H9 (cell line): ENCODE measurements around the gene LRFN2. TPM values are rescaled to one million over a fixed set of nuclear protein-coding genes. Genes with fewer than 3 reads are reported as not detected.

Source experiments
- DNase-seq: peaks from one replicate; pipeline ENCODE4 v3.0.0-alpha.2; 2017
- H2AFZ ChIP-seq: one replicate; pipeline ENCODE4 v1.6.1; 2013; ENCODE audit warnings: mild to moderate bottlenecking, low read length, control low read depth, moderate library complexity
- H2AK5ac ChIP-seq: 2 replicates; pipeline ENCODE4 v1.6.1; 2013; ENCODE audit warnings: low read length, control low read depth, mixed read lengths; ENCODE audit not compliant: insufficient read length
- H2BK120ac ChIP-seq: one replicate; pipeline ENCODE4 v1.6.1; 2013; ENCODE audit warnings: low read depth, mild to moderate bottlenecking, low read length, control low read depth, inconsistent platforms; ENCODE audit not compliant: poor library complexity, severe bottlenecking
- H2BK12ac ChIP-seq: 2 replicates; pipeline ENCODE4 v1.6.1; 2013; ENCODE audit warnings: low read length, control low read depth, mixed read lengths, low read depth; ENCODE audit not compliant: insufficient read length
- H2BK15ac ChIP-seq: 2 replicates; pipeline ENCODE4 v1.6.1; 2013; ENCODE audit warnings: low read depth, low read length, control low read depth
- H2BK20ac ChIP-seq: one replicate; pipeline ENCODE4 v1.6.1; 2013; ENCODE audit warnings: low read depth, mild to moderate bottlenecking, low read length, control low read depth, inconsistent platforms; ENCODE audit not compliant: poor library complexity, severe bottlenecking
- H2BK5ac ChIP-seq: 2 replicates; pipeline ENCODE4 v1.6.1; 2013; ENCODE audit warnings: low read length, control low read depth, mixed read lengths; ENCODE audit not compliant: insufficient read length
- H3K14ac ChIP-seq: 2 replicates; pipeline ENCODE4 v1.6.1; 2013; ENCODE audit warnings: low read length, control low read depth; ENCODE audit not compliant: insufficient read depth
- H3K18ac ChIP-seq: 2 replicates; pipeline ENCODE4 v1.6.1; 2013; ENCODE audit warnings: low read depth, mild to moderate bottlenecking, mixed read lengths, low read length, control low read depth; ENCODE audit not compliant: insufficient read length
- H3K23ac ChIP-seq: 2 replicates; pipeline ENCODE4 v1.6.1; 2013; ENCODE audit warnings: low read length, control low read depth, mixed read lengths, low read depth; ENCODE audit not compliant: insufficient read length
- H3K23me2 ChIP-seq: 2 replicates; pipeline ENCODE4 v1.6.1; 2013; ENCODE audit warnings: low read depth, mild to moderate bottlenecking, mixed read lengths, low read length, control low read depth; ENCODE audit not compliant: insufficient read length, poor library complexity, severe bottlenecking
- H3K27ac ChIP-seq: 2 replicates; pipeline ENCODE4 v1.5.1; 2013; ENCODE audit warnings: low read length, control low read depth, mixed read lengths, low read depth; ENCODE audit not compliant: insufficient read length
- H3K27me3 ChIP-seq: 2 replicates; pipeline ENCODE4 v1.6.1; 2013; ENCODE audit warnings: low read length, control low read depth, inconsistent platforms; ENCODE audit not compliant: insufficient read depth
- H3K4ac ChIP-seq: 2 replicates; pipeline ENCODE4 v1.6.1; 2013; ENCODE audit warnings: low read depth, mild to moderate bottlenecking, control low read depth, inconsistent platforms, low read length, moderate library complexity
- H3K4me1 ChIP-seq: 2 replicates; pipeline ENCODE4 v1.6.1; 2013; ENCODE audit warnings: low read length, control low read depth, inconsistent platforms; ENCODE audit not compliant: insufficient read depth
- H3K4me2 ChIP-seq: 2 replicates; pipeline ENCODE4 v1.6.1; 2013; ENCODE audit warnings: low read length, control low read depth, mixed read lengths; ENCODE audit not compliant: insufficient read length, insufficient read depth
- H3K56ac ChIP-seq: 2 replicates; pipeline ENCODE4 v1.6.1; 2013; ENCODE audit warnings: low read depth, mild to moderate bottlenecking, mixed read lengths, low read length, control low read depth; ENCODE audit not compliant: insufficient read length
- H3K79me1 ChIP-seq: 2 replicates; pipeline ENCODE4 v1.6.1; 2013; ENCODE audit warnings: low read depth, mild to moderate bottlenecking, moderate library complexity, low read length, control low read depth, inconsistent platforms; ENCODE audit not compliant: insufficient read depth, poor library complexity, severe bottlenecking
- H3K79me2 ChIP-seq: 2 replicates; pipeline ENCODE4 v1.6.1; 2013; ENCODE audit warnings: low read length, control low read depth, inconsistent platforms; ENCODE audit not compliant: insufficient read depth
- H3K9ac ChIP-seq: 2 replicates; pipeline ENCODE4 v1.6.1; 2013; ENCODE audit warnings: low read length, control low read depth, mixed read lengths; ENCODE audit not compliant: insufficient read length; ENCODE audit errors: extremely low read depth
- H3K9me3 ChIP-seq: one replicate; pipeline ENCODE4 v1.6.1; 2013; ENCODE audit warnings: low read depth, low read length, inconsistent platforms; ENCODE audit not compliant: control insufficient read depth
- H3T11ph ChIP-seq: one replicate; pipeline ENCODE4 v1.6.1; 2013; ENCODE audit warnings: mild to moderate bottlenecking, low read length, control low read depth, inconsistent platforms
- H4K20me1 ChIP-seq: one replicate; pipeline ENCODE4 v1.6.1; 2013; ENCODE audit not compliant: control insufficient read depth, insufficient read length, insufficient read depth
- H4K5ac ChIP-seq: 2 replicates; pipeline ENCODE4 v1.6.1; 2013; ENCODE audit warnings: low read depth, mild to moderate bottlenecking, mixed read lengths, low read length, control low read depth; ENCODE audit not compliant: insufficient read length
- H4K8ac ChIP-seq: replicated peaks from 2 replicates; pipeline ENCODE4 v1.6.1; 2013; ENCODE audit warnings: low read length, control low read depth, mixed read lengths, low read depth; ENCODE audit not compliant: insufficient read length
- H4K91ac ChIP-seq: 2 replicates; pipeline ENCODE4 v1.6.1; 2013; ENCODE audit warnings: low read depth, mild to moderate bottlenecking, moderate library complexity, mixed read lengths, low read length, control low read depth; ENCODE audit not compliant: insufficient read length
- H3K27ac Mint-ChIP-seq, 3 experiments: 2 replicates in 2 of 3; 3 replicates in 1 of 3; pipeline ENCODE4 v1.8.0; 2020 to 2021; ENCODE audit warnings: mixed read lengths in 3 of 3, mild to moderate bottlenecking in 1 of 3, moderate library complexity in 1 of 3
- H3K27me3 Mint-ChIP-seq: 2 replicates; pipeline ENCODE4 v1.8.0; 2021; ENCODE audit warnings: low read depth, mild to moderate bottlenecking, moderate library complexity, mixed read lengths
- H3K36me3 Mint-ChIP-seq, 3 experiments: 2 replicates in 2 of 3; 3 replicates in 1 of 3; pipeline ENCODE4 v1.8.0; 2020 to 2021; ENCODE audit warnings: low read depth in 3 of 3, mixed read lengths in 3 of 3; ENCODE audit not compliant: insufficient read depth in 1 of 3
- H3K4me1 Mint-ChIP-seq, 2 experiments: 2 replicates each; pipeline ENCODE4 v1.8.0; 2020; ENCODE audit warnings: mixed read lengths in 2 of 2
- H3K4me3 Mint-ChIP-seq, 2 experiments: 2 replicates in 1 of 2; 3 replicates in 1 of 2; pipeline ENCODE4 v1.8.0; 2020 to 2021; ENCODE audit warnings: mild to moderate bottlenecking in 2 of 2, mixed read lengths in 2 of 2, moderate library complexity in 1 of 2
- H3K9me3 Mint-ChIP-seq, 2 experiments: 2 replicates in 1 of 2; 3 replicates in 1 of 2; pipeline ENCODE4 v1.8.0; 2020; ENCODE audit warnings: mild to moderate bottlenecking in 2 of 2, mixed read lengths in 2 of 2, moderate library complexity in 1 of 2
- WGBS: extraction: QIAGEN DNeasy Blood & Tissue Kit; methylation state at CpG from one replicate; pipeline ENCODE4 v1.1.7; 2013; ENCODE audit warnings: missing lambda C conversion rate, low lambda C conversion rate, mixed read lengths; ENCODE audit not compliant: insufficient read length; ENCODE audit errors: extremely low coverage; 5-methylcytosine and 5-hydroxymethylcytosine counted together
- total RNA-seq: library from RNA; stranded (reverse); gene quantifications from 2 replicates; pipeline ENCODE4 v1.2.1, GENCODE V29; 2021
- TF ChIP-seq, protein P1 (sequence below): fragments of 200-600 bp; sonication (generic); conservative IDR thresholded peaks from 3 replicates; pipeline ENCODE4 v1.8.0; 2021; ENCODE audit warnings: antibody characterized with exemption, mild to moderate bottlenecking

The LRFN2 gene
- total RNA-seq, 1 experiment from 2014 or later, result 0.11 TPM

- Histone ChIP-seq H3K23ac (no peak overlapping the region), H4K20me1 (no peaks in the 10 kb centered on the region), H3K23me2 (no peaks in the 10 kb centered on the region), H4K91ac (no peak overlapping the region), H3K9me3 (no peaks in the 10 kb centered on the region), H2BK12ac (no peak overlapping the region), H3K56ac (no peak overlapping the region), H2BK5ac (no peak overlapping the region), H4K8ac (no peak overlapping the region), H3K14ac (no peak overlapping the region), H2BK20ac (no peak overlapping the region), H3K18ac (no peak overlapping the region), H2BK120ac (no peak overlapping the region), H4K5ac (no peak overlapping the region), H3T11ph (no peak overlapping the region), H3K4me1 (no peaks in the 10 kb centered on the region), H2AFZ (no peak overlapping the region), H3K79me2 (no peaks in the 10 kb centered on the region), H3K79me1 (no peaks in the 10 kb centered on the region), H3K27me3 (no peaks in the 10 kb centered on the region), H2BK15ac (no peak overlapping the region), H3K9ac (no peak overlapping the region), H3K4ac (no peak overlapping the region), H2AK5ac (no peak overlapping the region), H3K4me2 (no peak overlapping the region), H3K27ac (no peak overlapping the region)
- Mint-ChIP-seq H3K4me3 (no peak overlapping the region), H3K9me3 (peaks cover 7 to 10% of the 10 kb centered on the region in 2 experiments; a peak in 4 of 5 replicates), H3K36me3 (peaks cover 0 to 10% (median 2%) of the 10 kb centered on the region in 3 experiments; a peak in 3 of 7 replicates), H3K4me1 (peaks cover 0 to 10% of the 10 kb centered on the region in 2 experiments; a peak in 1 of 4 replicates), H3K27ac (peak overlapping the region in 1 of 3 experiments; percentile 4; a peak in 2 of 7 replicates), H3K27me3 (peaks cover 2% of the 10 kb centered on the region; the same call in 1 of the 2 replicates)
- TF ChIP-seq, protein P1, sequence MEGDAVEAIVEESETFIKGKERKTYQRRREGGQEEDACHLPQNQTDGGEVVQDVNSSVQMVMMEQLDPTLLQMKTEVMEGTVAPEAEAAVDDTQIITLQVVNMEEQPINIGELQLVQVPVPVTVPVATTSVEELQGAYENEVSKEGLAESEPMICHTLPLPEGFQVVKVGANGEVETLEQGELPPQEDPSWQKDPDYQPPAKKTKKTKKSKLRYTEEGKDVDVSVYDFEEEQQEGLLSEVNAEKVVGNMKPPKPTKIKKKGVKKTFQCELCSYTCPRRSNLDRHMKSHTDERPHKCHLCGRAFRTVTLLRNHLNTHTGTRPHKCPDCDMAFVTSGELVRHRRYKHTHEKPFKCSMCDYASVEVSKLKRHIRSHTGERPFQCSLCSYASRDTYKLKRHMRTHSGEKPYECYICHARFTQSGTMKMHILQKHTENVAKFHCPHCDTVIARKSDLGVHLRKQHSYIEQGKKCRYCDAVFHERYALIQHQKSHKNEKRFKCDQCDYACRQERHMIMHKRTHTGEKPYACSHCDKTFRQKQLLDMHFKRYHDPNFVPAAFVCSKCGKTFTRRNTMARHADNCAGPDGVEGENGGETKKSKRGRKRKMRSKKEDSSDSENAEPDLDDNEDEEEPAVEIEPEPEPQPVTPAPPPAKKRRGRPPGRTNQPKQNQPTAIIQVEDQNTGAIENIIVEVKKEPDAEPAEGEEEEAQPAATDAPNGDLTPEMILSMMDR, result no peak
- WGBS, result no CpG with 5 or more reads among the region's 4 CpGs
- no peak for DNase-seq
These were observed 39.7 kb upstream of the LRFN2 start for GRCh38 chr6:40626886-40627285.
